PC-3 (cell line): Measurements from ENCODE around the gene SCAANT1.

Experiments used
- EZH2 ChIP-seq: fragments of 300-600 bp; sonication (generic); IDR thresholded peaks from one replicate; pipeline ENCODE4 v1.6.1; 2017; ENCODE audit warnings: antibody characterized with exemption, mild to moderate bottlenecking, low read length; ENCODE audit not compliant: unreplicated experiment
- EZH2phosphoT487 ChIP-seq: fragments of 300-600 bp; sonication (generic); IDR thresholded peaks from 2 replicates; pipeline ENCODE4 v1.6.1; 2018; ENCODE audit warnings: mild to moderate bottlenecking, antibody characterized with exemption, low read length, borderline replicate concordance

DNA sequence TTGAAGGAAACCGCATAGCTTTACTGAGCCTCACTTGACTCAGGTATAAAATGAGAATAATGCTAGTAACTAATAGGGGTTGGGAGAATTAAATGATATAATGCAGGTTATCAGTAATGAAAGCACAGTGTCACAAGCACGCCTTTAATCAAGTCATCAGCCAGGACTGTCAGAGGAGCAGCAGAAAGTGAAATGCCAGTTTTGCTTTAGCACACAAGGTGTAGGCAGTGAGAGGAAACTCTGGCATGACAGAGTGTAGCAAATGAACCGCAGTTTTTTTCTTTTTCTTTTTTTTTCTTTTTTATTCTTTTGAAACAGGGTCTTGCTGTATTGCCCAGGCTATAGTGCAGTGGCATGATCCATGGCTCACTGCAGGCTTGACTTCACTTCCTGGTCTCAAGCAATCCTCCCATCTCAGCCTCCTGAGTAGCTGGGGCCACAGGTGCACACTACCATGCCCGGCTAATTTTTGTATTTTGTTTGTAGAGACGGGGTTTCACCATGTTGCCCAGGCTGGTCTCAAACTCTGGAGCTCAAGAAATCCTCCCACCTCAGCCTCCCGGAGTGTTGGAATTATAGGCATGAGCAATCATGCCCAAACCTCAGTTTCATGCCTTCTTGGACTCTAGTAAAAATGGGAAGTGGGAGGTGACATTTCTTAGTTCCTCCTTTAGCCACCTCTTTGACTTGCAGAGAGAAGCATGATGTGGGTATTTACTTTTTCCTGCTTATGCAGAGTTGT is 9.7 kb upstream of the SCAANT1 start:
- TF ChIP-seq EZH2 (no peak), EZH2phosphoT487 (no peak)
